Loucy (cell line): ENCODE measurements around the gene ROM1.

Source experiments
- EZH2phosphoT487 ChIP-seq: fragments of 200-600 bp; IDR thresholded peaks from 2 replicates; pipeline ENCODE4 v1.6.1; 2018; ENCODE audit warnings: antibody characterized with exemption, mild to moderate bottlenecking, moderate library complexity, borderline replicate concordance
- TF ChIP-seq, protein P1 (sequence below): fragments of 200-600 bp; sonication (generic); conservative IDR thresholded peaks from 2 replicates; pipeline ENCODE4 v1.5.1; 2014; ENCODE audit warnings: mild to moderate bottlenecking, antibody characterized with exemption, low read length

DNA sequence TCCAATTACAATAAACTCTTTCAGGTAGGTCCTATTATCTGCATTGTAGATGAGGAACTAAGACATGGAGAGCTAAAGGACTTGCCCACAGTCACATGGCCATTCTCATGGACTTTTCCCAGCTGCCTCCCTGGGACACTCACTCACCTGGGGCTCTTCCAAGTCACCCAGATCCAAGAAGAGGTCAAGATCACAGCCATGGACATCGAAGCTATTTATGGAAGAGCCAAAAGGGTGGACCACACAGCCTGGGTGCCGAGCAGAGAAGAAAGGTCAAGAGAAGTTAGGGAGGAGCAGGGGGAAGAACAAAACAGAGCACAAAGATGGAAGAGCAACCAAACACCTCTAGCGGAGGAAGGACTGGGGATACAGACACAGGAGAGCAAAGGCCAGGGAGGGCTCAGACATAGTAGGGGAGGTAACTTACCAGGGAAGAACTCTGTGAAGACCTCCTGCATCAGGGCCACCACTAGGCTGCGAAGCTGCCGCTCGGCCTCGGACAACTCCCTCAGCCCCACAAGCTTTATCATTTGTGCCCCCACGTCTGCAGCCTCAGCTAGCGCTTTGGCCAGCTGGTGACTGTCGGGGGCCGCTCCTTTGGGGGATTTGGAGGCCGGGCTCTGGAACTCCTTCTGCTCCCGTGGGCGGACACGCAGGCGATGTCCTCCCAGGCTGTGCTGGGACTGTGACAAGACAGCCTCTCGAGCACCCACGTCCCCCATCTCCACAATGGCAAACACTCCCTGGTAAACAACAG, 31.9 kb upstream of the ROM1 start:
- TF ChIP-seq, protein P1, sequence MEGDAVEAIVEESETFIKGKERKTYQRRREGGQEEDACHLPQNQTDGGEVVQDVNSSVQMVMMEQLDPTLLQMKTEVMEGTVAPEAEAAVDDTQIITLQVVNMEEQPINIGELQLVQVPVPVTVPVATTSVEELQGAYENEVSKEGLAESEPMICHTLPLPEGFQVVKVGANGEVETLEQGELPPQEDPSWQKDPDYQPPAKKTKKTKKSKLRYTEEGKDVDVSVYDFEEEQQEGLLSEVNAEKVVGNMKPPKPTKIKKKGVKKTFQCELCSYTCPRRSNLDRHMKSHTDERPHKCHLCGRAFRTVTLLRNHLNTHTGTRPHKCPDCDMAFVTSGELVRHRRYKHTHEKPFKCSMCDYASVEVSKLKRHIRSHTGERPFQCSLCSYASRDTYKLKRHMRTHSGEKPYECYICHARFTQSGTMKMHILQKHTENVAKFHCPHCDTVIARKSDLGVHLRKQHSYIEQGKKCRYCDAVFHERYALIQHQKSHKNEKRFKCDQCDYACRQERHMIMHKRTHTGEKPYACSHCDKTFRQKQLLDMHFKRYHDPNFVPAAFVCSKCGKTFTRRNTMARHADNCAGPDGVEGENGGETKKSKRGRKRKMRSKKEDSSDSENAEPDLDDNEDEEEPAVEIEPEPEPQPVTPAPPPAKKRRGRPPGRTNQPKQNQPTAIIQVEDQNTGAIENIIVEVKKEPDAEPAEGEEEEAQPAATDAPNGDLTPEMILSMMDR = no peak
- TF ChIP-seq EZH2phosphoT487 = no peak
